Tibial nerve (tissue), 3 donors: ENCODE results near the gene AAMDC.

ENCODE experiments used
- CTCF ChIP-seq, 5 experiments: fragments of 200-600 bp in 3 of 5; fragments of 450-650 bp in 2 of 5; sonication (generic) in 3 of 5; IDR thresholded peaks; one replicate each; pipeline ENCODE4 v1.5.1; 2016 to 2019; ENCODE audit warnings: antibody characterized with exemption in 5 of 5, mild to moderate bottlenecking in 3 of 5, moderate library complexity in 2 of 5
- POLR2A ChIP-seq, 2 donors: fragments of 450-650 bp; IDR thresholded peaks; one replicate each; pipeline ENCODE4 v1.6.1; 2017; ENCODE audit warnings: antibody characterized with exemption in 2 of 2, mild to moderate bottlenecking in 2 of 2, moderate library complexity in 2 of 2

- TF ChIP-seq CTCF (IDR thresholded peaks at IDR 0.05), result no peak
- TF ChIP-seq POLR2A (IDR thresholded peaks at IDR 0.05), result no peak
Measured at GRCh38 chr11:77874206-77874605, 53.3 kb downstream of the AAMDC start.
